GM19468 (cell line): ENCODE data around the gene TERB1.

Experiments
- ATAC-seq: cut with Tn5 transposase; IDR thresholded peaks from one replicate; pipeline ENCODE4 v1.9.1; 2021; ENCODE audit warnings: mild to moderate bottlenecking, moderate library complexity, moderate number of reproducible peaks; ENCODE audit not compliant: unreplicated experiment; ENCODE audit errors: extremely low read depth

The TERB1 gene, protein sequence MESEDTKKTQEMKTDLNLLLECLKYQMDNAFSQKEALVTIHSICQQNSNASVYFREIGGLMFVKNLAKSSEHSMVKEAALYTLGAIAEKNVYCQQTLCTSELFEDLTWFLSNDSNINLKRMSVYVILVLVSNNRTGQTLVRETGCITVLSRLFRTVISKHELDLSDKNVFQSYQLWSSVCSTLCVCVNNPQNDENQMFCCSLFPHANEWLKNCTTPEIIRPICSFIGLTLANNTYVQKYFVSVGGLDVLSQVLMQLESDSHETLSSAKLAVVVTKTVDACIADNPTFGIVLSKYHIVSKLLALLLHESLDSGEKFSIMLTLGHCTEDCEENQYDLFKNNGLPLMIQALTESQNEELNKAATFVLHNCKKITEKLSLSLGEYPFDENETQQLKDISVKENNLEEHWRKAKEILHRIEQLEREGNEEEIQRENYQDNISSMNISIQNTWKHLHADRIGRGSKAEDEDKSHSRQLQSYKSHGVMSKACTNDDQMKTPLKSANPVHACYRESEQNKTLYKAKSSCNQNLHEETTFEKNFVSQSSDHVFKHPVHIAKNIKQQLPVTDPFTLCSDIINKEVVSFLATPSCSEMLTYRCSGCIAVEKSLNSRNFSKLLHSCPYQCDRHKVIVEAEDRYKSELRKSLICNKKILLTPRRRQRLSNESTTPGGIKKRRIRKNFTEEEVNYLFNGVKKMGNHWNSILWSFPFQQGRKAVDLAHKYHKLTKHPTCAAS

DNA sequence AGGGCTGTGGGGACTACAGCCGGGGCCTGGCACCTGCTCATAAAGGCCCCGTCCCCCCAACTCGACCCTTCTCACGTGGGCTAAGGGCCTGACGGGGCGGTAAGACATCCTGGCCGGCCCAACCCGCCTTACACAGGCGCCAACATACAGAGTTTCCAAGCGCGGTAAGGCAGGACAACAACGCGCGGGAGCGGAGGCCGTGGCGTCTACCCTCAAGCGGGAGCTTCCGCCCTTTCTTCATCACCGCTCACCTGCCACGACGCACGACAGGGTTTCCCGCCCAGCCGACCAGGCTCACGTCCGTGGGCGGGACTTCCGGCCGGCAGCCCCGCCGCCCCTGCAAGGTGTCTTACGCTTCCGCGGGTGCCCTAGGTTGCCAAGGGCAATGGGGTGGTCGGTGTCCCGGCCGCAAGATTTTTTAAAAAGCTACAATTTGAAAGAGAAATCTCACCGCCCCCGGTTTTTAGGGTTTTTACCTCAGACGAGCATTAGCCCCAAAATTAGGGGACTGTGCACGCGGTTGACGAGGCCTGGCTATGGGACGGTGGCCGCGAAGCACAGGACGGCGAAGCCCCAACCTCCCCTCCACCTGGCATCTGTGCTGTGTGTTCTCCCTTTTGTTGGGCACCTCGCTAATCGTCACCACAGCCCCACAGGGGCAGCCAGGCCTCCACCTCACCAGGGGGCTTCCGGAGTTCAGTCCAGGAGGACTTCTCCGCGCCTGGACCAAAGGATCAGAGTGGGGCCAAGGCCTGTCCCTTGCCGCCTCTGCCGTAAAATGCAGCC lies at the start of gene TERB1:
Gene TERB1, minus strand, starts transcription at position 265 of the 786 bp plus-strand sequence. CDS start 4,786 bp downstream, outside the sequence.
- ATAC-seq = no peak

DNA sequence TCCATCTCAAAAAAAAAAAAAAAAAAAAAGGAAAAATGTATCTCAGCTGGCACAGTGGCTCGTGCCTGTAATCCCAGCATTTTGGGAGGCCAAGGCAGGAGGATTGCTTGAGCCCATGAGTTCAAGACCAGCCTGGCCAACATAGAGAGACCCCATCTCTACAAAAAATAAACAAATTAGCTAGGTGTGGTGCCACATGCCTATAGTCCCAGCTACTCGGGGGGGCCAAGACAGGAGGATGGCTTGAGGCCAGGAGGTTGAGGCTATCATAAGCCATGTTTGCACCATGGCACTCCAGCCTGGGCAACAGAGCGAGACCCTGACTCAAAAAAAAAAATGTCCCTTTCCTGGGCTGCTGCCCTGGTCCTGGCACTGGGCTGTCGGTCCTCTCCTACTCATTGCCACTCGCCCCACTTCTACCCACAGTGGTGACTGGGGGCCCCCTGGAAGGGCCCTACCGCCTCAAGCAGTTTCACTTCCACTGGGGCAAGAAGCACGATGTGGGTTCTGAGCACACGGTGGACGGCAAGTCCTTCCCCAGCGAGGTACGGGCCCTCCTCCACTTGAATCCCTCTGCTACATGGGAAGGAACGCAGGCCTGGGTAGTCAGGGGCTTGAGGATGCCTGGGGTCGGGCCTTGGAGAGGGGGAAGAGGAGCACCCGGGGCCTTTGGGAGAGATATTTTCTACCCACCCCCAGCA lies 48.9 kb upstream of the TERB1 start:
- no peak for ATAC-seq

DNA sequence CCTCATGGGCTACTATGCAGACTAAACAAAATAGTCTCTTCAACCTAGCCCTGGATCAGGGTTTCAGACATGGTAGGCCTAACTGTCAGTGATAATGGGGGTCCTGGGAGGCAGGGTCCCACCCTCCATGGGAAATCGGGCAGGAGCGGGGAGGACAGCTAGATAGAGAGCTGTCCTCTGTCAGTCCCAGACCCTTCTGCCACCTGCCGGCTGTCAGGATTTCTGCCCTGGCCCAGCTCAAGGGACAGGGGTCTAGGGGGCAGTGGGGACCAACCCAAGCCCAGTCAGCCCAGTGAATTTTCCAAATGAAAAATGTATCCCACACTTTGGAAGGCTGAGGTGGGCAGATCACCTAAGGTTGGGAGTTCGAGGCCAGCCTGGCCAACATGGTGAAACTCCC lies 48.2 kb upstream of the TERB1 start:
- no peak for ATAC-seq

DNA sequence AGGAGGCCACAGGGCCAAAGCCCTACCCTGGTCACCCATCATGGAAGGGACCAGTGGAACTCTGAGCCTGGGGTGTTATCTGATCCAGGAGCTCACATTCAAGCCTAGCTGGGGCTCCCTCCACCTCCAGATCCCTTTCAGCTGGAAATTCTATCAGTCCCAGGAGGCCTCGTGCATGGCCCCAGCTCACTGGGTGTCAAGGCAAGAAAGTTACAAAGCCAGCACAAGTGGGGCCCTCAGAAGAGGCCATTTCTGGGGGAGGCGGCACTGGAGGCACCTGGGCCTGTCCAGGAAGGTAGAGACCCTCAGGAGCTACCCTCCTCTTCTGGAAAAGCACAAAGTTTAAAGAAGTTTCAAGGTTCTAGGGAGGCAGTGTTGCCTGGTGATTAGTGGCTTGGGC lies 47.6 kb upstream of the TERB1 start:
- no peak for ATAC-seq

DNA sequence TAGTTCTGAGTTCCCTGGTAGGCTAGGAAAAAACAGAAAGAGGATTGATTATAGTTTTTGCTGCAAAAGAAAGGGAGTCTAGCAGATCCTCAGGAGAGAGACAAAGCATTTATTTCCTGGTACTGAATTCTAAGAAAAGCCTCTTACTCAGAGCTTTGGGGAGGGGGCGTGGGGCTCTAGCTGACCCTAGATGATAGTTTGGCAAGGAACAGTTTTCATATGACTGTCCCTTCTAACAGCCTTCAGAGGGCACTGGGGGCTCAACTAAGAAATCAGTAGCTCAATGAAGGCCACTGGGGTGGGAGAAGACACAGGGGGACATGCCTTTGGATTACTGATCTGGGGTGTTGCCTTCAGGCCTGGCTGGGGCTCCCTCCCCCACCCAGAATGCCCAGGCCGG lies 46.8 kb upstream of the TERB1 start:
- no peak for ATAC-seq

DNA sequence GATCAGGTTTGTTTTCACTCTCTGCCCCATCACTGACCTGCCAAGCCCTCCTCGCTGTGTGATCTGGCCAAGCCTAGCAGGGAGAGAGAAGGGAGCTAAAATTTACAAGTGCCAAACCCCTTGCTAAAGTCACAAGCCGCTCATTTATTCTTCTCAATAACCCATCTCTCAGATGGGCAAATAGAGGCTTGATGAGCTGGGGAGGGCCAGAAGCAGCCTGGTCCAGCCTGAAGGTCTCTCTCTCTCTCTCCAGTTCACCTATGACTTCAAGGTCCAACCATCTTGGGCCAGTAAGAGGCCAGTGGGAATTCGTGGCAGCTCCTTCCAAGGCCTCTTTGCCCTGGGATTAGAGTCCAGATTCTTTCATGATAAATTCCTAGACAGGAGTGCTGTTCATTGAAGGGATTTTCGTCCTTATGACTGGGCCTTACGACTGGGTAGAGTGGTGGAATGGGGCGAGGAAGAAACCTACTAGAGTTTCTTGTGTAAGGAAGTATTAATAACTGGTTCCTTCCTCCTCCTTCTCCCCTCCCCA lies 46.2 kb upstream of the TERB1 start:
- no peak for ATAC-seq

DNA sequence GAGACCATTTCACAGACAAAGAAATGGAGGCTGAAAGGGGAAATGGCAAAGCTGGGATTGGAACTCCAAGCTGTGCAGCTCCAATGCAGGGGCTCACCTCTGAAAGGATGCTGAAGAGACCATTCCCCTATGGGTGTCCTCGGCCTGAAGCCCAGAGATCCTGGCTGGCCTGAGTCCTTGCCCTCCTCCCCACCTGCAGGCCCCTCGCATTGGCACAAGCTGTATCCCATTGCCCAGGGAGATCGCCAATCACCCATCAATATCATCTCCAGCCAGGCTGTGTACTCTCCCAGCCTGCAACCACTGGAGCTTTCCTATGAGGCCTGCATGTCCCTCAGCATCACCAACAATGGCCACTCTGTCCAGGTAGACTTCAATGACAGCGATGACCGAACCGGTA lies 45.4 kb upstream of the TERB1 start:
- ATAC-seq = no peak

DNA sequence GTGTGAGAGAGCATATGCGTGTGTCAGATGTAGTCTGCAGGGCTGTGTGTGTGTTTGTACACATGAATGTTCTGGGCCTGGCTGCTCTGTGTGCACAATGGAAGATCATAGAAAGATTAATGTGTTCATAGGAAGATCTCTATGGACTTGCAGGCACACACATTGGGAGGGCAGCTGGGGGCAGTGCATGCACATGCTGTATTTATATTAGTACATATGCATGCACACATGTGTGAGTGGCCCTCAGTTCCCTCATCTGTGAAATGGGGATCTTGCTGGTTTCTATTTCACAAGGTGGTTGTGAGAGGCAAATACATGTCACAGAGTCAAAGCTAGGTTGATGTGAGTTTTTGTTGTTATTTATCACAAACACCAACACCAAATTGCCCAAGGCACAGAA lies 44.9 kb upstream of the TERB1 start:
- ATAC-seq = no peak

DNA sequence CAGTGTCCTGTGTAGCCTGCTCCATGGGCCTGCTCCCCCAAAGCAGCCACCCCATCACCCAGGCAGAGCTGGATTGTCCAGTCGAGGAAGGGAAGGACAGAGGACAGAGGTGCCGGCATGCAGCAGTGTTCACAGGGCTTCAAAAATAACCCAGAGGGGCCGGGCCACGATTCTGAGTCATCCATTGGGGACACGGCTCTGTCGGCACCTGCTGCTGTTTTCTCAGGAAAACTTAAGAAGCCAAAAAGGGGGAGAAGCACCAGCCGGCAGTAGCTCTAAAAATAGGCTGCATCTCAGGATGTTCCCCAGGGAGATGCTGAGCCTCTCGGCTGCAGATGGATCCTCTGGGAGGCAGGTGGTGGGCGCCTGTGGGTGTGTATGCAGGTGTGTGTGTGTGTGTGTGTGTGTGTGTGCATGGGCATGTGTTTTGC lies 44.4 kb upstream of the TERB1 start:
- no peak for ATAC-seq

DNA sequence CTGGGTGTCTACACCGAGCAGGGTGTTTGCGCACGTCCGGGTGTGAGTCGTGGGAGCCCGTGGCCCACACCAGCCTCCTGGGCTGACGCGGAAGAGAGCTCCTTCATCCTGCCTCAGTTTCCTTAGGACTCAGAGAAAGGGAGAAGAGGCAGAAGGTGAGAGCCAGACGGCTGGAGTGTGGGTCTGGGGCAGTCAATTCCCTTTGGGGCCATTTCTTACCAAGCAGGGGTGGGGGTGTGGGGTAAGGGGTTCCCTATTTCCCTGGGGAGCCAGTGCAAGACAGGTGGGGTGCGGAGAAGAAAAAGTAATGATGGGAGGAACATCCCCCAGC lies 43.7 kb upstream of the TERB1 start:
- ATAC-seq = no peak

DNA sequence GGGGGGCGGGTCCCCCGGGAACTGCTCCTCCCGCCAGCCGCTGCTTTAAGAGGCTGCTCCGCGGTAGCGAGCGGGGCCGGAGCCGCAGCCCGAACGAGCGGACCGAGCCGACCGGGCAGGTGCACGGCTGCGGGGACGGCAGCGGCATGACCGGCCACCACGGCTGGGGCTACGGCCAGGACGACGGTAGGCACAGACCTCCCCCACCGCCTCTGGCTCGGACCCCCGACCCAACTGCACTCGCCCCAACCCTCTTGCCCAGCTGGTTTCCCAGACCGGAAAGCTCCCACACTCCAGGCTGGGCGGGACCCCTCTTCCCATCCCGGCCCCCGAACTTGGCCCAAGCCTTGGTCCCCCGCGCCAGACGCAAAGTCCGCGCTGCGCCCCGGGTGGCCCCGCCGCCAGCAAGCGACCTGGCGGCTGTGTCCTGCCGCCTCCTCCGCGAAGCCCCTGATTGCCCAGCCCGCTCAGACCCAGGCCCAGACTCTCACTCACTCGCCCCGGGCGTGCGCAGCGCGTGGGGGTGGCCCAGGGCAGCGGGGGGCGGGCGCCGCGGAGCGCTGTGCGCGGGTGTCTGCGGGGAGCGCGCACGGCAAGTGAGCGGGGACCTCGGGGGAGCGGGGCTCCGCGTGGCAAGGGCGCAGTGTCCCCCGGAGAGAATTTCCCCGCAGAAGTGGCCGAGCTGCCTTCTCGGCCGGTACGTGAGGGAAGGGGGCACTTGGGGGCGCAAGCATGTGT lies 43.1 kb upstream of the TERB1 start, which contains the start of gene CA7:
Gene CA7, plus strand, starts transcription at position 73 of the 738 bp plus-strand sequence. Its CDS starts 74 bp downstream, at position 147.
- no peak for ATAC-seq

DNA sequence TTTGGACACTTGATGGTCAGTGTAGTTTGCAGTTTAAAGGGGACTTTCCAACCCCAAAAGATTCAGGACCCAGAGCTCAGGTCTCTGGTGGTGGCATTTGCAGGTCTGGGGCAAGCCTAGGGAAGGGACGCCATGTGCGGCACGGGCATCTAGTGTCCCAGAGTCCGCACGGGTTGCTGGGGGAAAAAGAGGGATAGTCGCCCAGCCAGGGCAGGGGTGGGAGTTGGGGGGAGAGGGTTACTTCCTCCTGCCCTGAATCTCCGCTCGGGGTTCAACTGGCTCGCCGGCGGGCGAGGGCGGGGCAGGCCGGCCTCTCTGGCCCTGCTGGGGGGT lies 42.6 kb upstream of the TERB1 start:
- no peak for ATAC-seq

DNA sequence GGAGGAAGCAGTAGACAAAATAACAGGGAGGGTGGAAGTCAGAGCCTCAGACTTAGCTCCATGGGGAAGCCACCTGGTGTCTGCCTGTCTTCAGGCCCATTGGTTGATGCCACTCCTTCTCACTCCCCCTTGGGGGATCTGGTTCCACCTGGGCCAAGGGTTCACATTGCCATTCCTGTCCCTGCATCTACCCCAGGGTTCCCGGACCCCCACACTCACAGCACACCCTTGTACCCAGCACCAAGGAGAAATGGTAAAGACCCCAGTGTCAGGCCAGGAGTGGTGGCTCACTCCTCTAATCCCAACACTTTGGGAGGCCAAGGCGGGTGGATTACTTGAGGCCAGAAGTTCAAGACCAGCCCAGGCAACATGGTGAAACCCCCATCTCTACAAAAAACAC lies 41.8 kb upstream of the TERB1 start:
- no peak for ATAC-seq

DNA sequence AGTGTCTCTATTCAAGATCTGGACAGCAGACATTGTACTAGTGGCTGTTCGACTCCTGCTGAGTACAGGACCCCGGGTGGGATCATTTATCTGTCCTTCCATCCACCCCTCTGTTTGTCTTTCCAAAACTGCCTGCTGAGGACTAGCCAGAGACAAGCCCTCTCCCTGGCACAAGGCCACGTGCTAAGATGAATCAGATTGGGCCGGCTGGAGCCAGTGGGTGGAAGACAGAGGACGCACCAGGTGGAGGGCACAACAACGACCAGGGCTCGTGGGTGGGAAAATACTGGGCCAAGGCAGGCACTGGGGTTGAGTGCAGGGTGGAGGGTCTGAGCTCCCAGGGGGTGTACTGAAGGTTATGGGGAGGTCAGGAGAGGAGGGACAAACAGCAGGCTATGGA lies 41.4 kb upstream of the TERB1 start:
- no peak for ATAC-seq

DNA sequence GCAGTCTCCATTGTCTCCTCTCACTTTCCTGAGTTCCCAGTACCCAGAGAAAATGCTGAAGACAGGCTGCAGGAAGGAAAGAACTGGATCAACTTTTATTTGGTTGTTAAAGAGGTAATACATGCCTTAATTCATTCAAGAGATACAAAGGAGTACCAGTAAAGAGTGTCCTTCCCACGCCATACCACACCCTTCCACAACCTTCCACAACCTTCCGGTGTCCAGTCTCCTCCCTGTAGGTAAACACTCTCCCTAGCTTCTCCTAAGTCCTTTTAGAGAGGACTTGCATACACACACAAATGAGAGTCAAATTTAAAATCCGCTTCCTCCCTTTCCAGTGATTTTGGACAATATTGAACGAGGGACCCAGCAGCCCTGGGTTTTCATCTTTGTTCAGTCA lies 40.0 kb upstream of the TERB1 start:
- no peak for ATAC-seq

DNA sequence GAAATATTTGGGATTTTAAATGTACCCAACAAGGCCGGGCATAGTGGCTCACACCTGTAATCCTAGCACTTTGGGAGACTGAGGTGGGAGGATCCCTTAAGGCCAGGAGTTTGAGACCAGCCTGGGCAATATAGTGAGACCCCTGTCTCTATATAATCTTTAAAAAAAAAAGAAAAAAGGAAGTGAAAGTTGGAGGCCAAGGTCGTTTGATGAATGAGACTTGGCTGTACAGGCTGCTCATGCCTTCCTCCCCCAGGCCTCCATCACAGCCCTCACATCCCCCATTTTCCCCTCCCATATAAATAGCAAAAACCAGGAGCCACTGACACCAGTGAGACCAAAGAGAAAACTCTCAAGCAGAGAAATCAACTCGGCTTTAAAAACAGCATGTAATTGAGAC lies 39.5 kb upstream of the TERB1 start:
- no peak for ATAC-seq

DNA sequence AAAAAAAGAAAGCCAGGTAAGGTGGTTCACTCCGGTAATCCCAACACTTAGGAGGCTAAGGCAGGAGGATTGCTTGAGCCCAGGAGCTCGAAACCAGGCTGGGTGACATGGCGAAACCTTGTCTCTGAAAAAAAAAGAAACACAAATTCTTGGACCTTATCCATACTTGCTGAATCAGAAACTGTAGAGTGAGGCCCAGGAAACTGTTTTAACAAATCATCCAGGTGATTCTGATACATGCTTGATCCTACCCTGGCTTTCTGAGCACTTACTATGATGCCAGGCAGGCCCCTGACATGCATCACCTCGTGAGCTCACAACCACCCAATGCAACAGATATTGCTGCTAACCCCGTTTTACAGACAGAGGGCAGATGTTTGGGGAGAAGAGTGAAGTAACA lies 33.4 kb upstream of the TERB1 start:
- no peak for ATAC-seq

DNA sequence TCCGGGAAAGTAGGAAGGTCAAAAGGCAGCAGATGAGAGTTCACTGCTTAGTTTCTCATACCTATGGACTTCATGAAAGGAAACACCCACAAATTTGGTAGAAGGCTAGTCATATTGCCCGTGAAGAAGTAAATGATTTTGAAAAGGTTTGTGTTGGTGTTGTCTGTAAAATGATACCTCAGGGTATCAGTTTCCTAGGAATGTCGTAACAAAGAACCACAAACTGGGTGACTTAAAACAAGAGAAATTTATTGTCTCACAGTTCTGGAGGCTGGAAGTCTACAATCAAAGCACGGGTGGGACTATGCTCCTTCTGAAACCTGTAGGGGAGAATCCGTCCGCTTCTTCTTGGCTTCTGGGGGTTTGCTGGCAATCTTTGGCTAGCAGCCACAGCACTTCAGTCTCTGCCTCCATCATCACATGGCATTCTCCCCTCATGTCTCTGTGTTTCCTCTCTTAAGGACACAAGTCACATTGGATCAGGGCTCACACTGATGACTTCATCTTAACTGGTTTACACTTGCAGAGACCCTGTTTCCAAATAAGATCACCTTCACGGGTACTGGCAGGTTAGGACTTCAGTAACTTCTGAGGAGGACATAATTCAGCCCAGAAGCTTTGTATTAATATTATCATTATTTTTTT lies 31.4 kb upstream of the TERB1 start:
- no peak for ATAC-seq

DNA sequence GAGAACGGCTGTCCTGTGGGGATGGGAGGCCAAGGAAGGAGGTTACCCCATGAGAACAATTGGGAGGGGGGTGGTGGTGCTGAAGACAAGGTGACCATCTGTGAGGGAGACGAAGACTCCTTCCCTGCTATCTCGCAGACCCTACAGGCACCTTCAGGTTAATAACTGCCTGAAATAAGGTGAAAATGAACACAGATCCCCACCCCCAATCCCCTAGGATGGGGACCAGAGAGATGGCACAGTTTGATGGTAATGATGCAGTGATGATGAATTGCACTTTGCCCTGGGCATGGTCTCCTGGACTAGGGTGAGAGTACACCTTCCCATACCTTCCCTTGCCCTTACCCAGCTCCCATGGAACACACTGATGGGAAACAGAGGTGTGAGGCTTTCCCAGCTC lies 30.8 kb upstream of the TERB1 start:
- no peak for ATAC-seq
